OCI-LY1 (cell line): Measurements from ENCODE around the gene GRK5.

ENCODE experiments used
- EZH2 ChIP-seq: fragments of 200-600 bp; sonication (generic), shearing (Covaris generic); IDR thresholded peaks from 2 replicates; pipeline ENCODE4 v1.8.0; 2017; ENCODE audit warnings: borderline replicate concordance, mixed run types, mild to moderate bottlenecking, antibody characterized with exemption, low read length, moderate library complexity, mixed read lengths
- TF ChIP-seq, protein P1 (sequence below): fragments of 200-600 bp; sonication (generic), shearing (Covaris generic); IDR thresholded peaks from 2 replicates; pipeline ENCODE4 v1.5.1; 2017; ENCODE audit warnings: mild to moderate bottlenecking, antibody characterized with exemption, low read length, moderate library complexity, mixed read lengths

DNA sequence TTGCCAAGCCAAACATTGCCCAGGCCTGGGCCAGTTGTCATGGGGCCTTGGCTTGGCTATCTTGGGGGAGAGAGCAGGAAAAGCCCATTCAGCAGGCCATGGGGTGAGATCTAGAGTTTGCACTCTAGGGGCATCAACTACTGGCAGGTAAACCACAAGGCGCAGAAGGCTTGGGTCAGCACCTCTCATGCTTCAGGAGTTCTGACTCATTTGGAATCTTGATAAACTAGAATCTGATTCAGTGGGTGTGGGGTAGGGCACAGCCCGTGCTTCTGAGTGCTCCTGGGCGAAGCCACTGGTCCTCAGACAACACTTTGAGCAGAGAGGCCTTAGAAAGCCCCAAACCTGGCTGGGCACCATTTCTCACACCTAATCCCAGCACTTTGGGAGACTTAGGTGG lies 254.0 kb downstream of the GRK5 start:
- TF ChIP-seq, protein P1, sequence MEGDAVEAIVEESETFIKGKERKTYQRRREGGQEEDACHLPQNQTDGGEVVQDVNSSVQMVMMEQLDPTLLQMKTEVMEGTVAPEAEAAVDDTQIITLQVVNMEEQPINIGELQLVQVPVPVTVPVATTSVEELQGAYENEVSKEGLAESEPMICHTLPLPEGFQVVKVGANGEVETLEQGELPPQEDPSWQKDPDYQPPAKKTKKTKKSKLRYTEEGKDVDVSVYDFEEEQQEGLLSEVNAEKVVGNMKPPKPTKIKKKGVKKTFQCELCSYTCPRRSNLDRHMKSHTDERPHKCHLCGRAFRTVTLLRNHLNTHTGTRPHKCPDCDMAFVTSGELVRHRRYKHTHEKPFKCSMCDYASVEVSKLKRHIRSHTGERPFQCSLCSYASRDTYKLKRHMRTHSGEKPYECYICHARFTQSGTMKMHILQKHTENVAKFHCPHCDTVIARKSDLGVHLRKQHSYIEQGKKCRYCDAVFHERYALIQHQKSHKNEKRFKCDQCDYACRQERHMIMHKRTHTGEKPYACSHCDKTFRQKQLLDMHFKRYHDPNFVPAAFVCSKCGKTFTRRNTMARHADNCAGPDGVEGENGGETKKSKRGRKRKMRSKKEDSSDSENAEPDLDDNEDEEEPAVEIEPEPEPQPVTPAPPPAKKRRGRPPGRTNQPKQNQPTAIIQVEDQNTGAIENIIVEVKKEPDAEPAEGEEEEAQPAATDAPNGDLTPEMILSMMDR = no peak
- TF ChIP-seq EZH2 = no peak
